Measurements from ENCODE around the gene GTF3C5. TPM values are rescaled to one million over a fixed set of nuclear protein-coding genes. Genes with fewer than 3 reads are reported as not detected.
"Not testable (repeated sequence)": the region's sequence is repeated elsewhere in the genome, so short reads cannot be mapped to it uniquely, and the experiment has no call there.

The GTF3C5 gene
- polyA plus RNA-seq, 1 experiment, result 36.4 TPM

GRCh38 chr9:133076691-133077090 is 45.9 kb downstream of the GTF3C5 start:
- no peak for DNase-seq (ENCODE audit: low read depth, low spot score)
- Histone ChIP-seq H3K9me3 (ENCODE audit: control insufficient read depth, insufficient read depth, low read length) (no peaks in the 10 kb centered on the region), H3K4me3 (ENCODE audit: low read depth, low read length) (no peak overlapping the region), H3K27ac (ENCODE audit: low read depth, low read length) (no peak overlapping the region), H3K27me3 (ENCODE audit: control insufficient read depth, insufficient read depth, low read length) (peaks cover 23% of the 10 kb centered on the region)
- TF ChIP-seq CTCF (IDR thresholded peaks at IDR 0.05; ENCODE audit: low read depth, low read length), result no peak
- POLR2A ChIA-PET, result interaction anchor here (1.2 kb wide), 2 partner anchors 46 to 57 kb away, joined by 5 to 10 read pairs; partner anchors contain the start of gene GTF3C5
- CTCF ChIA-PET, result interaction anchor here (1.3 to 3.2 kb wide), 3 partner anchors 26 to 67 kb away, joined by 4 to 15 read pairs (median 11); no protein-coding TSS in a partner anchor

DNA sequence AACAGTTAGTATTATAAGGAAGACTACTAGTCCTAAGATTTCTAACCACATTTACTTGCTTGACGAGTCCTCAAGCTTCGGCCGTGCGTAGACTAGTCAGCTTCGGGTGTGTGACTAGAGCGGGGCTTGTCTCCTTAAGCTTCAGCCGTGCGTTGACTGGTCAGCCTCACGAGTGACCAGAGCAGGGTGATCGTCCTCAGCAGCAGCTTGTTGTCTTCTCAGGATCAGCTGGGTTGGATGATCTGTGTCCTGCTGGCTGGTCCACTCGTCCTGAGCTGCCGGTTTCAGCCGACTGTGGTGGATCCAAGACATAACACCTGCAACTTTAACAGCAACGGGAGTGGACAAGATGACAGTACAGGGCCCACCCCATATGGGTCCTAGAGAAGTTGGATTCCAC is 47.7 kb downstream of the GTF3C5 start:
- CTCF ChIA-PET, result interaction anchor here (1.3 to 1.4 kb wide), 2 partner anchors 65 to 68 kb away, joined by 5 to 7 read pairs; no protein-coding TSS in a partner anchor
- H3K9me3 ChIP-seq (ENCODE audit: control insufficient read depth, insufficient read depth, low read length), result no peaks in the 10 kb centered on the region

DNA sequence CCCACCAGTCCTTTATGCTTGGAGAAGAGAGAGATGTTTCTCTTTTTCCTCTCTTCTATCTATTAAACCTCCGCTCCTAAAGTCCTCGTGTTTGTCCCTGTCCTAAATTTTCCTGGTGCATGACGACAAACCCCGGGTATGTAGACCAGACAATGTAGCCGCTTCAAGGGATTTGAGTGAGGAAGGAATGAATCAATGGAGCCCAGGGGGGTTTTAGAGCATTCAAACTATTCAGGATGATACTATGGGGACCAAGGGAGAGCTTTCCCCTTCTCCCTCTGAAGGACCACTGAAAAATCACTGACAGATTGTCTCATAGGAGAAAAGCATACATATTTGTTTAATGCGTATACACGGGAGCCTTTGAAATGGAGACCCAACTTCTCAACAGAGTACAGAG is 49.4 kb downstream of the GTF3C5 start:
- Histone ChIP-seq H3K4me3 (ENCODE audit: low read depth, low read length) (no peak overlapping the region), H3K27ac (ENCODE audit: low read depth, low read length) (no peak overlapping the region), H3K9me3 (ENCODE audit: control insufficient read depth, insufficient read depth, low read length) (no peaks in the 10 kb centered on the region), H3K27me3 (ENCODE audit: control insufficient read depth, insufficient read depth, low read length) (peaks cover 23% of the 10 kb centered on the region)
- CTCF ChIA-PET, result interaction anchor here (1.3 kb wide), 1 partner anchor 22 kb away, joined by 5 read pairs; no protein-coding TSS in a partner anchor
- DNase-seq (ENCODE audit: low read depth, low spot score), result no peak
- POLR2A ChIA-PET, result no interaction called here
- no peak for TF ChIP-seq CTCF (IDR thresholded peaks at IDR 0.05; ENCODE audit: low read depth, low read length)

More for the DNA sequence above, 47.7 kb downstream of the GTF3C5 start:
- DNase-seq (ENCODE audit: low read depth, low spot score), result no peak
- H3K27ac ChIP-seq (ENCODE audit: low read depth, low read length), result no peak overlapping the region
- H3K4me3 ChIP-seq (ENCODE audit: low read depth, low read length), result no peak overlapping the region
- no peak for TF ChIP-seq CTCF (IDR thresholded peaks at IDR 0.05; ENCODE audit: low read depth, low read length)
- H3K27me3 ChIP-seq (ENCODE audit: control insufficient read depth, insufficient read depth, low read length), result peaks cover 23% of the 10 kb centered on the region
- POLR2A ChIA-PET, result no interaction called here

DNA sequence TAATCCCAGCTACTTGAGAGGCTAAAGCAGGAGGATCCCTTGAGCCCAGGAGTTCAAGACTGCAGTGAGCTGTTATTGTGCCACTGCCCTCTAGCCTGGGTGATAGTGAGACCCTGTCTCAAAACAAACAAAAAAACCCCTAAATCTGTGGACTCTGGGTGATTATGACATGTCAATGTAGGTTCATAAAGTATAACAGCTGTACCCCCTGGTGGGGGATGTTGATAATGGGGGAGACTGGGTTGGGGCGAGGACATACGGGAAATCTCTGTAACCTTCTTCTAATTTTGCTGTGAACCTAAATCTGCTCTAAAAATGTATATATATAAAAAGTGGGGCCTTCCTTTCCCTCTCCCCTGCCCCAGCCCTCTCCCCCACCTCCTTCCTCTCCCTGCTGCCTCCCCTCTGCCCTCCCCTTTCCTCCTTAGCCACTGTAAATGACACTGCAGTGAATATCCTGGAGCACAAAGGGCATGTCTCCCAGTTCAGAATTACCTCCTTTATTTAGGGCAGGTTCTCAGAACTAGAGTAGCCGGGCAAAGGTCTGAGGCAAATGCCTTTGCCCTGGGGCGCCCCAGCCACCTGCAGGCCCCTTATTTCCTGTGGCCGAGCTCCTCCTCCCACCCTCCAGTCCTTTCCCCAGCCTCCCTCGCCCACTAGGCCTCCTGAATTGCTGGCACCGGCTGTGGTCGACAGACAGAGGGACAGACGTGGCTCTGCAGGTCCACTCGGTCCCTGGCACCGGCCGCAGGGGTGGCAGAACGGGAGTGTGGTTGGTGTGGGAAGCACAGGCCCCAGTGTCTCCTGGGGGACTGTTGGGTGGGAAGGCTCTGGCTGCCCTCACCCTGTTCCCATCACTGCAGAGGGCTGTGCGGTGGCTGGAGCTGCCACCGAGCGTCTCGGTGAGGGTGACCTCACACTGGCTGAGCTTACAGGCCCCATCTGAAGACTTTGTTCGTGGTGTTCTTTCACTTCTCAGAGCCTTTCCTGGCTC is 50.3 kb downstream of the GTF3C5 start:
- H3K27ac ChIP-seq (ENCODE audit: low read depth, low read length); DNase-seq (ENCODE audit: low read depth, low spot score); H3K4me3 ChIP-seq (ENCODE audit: low read depth, low read length); CTCF ChIA-PET; H3K9me3 ChIP-seq (ENCODE audit: control insufficient read depth, insufficient read depth, low read length): not testable (repeated sequence)
- POLR2A ChIA-PET, result interaction anchor here (0.7 kb wide), 1 partner anchor 56 kb away, joined by 3 read pairs; no protein-coding TSS in a partner anchor
- H3K27me3 ChIP-seq (ENCODE audit: control insufficient read depth, insufficient read depth, low read length), result peaks cover 23% of the 10 kb centered on the region

DNA sequence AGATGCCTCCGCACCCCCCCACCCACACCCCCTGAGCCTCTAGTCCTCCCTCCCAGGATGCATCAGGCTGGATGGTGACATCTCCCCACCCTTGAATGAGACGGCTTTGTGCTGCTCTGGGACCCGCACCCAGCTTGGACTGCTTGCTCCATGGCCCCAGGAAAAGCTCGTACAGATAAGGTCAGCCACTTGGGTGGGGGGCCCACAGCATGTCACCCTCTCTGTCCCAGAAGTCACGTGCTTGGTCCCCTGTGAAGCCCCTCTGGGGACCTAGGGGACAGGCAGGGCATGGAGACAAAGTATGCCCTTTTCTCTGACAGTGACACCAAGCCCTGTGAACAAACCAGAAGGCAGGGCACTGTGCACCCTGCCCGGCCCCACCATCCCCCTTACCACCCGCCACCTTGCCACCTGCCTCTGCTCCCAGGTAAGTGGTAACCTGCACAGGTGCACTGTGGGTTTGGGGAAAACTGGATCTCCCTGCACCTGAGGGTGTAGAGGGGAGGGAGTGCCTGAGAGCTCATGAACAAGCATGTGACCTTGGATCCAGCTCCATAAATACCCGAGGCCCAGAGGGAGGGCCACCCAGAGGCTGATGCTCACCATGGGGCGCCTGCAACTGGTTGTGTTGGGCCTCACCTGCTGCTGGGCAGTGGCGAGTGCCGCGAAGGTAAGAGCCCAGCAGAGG is 51.3 kb downstream of the GTF3C5 start:
- peaks cover 25% of the 10 kb centered on the region for H3K27me3 ChIP-seq (ENCODE audit: control insufficient read depth, insufficient read depth, low read length)
- CTCF ChIA-PET; DNase-seq (ENCODE audit: low read depth, low spot score); H3K27ac ChIP-seq (ENCODE audit: low read depth, low read length); POLR2A ChIA-PET; H3K9me3 ChIP-seq (ENCODE audit: control insufficient read depth, insufficient read depth, low read length); H3K4me3 ChIP-seq (ENCODE audit: low read depth, low read length): not testable (repeated sequence)

GRCh38 chr9:133083688-133084087 is 52.9 kb downstream of the GTF3C5 start:
- POLR2A ChIA-PET, CTCF ChIA-PET: not testable (repeated sequence)

GRCh38 chr9:133086212-133086860 is 55.5 kb downstream of the GTF3C5 start:
- POLR2A ChIA-PET; H3K4me3 ChIP-seq (ENCODE audit: low read depth, low read length); H3K27ac ChIP-seq (ENCODE audit: low read depth, low read length); H3K9me3 ChIP-seq (ENCODE audit: control insufficient read depth, insufficient read depth, low read length); H3K27me3 ChIP-seq (ENCODE audit: control insufficient read depth, insufficient read depth, low read length); CTCF ChIA-PET; DNase-seq (ENCODE audit: low read depth, low spot score): not testable (repeated sequence)

More at GRCh38 chr9:133083688-133084087, 52.9 kb downstream of the GTF3C5 start:
- DNase-seq (ENCODE audit: low read depth, low spot score); H3K9me3 ChIP-seq (ENCODE audit: control insufficient read depth, insufficient read depth, low read length); H3K27ac ChIP-seq (ENCODE audit: low read depth, low read length); H3K4me3 ChIP-seq (ENCODE audit: low read depth, low read length): not testable (repeated sequence)
- H3K27me3 ChIP-seq (ENCODE audit: control insufficient read depth, insufficient read depth, low read length), result peaks cover 21% of the 10 kb centered on the region
